Myocyte (in vitro differentiated cells): ENCODE data around the gene FKBP11. TPM values are rescaled to one million over a fixed set of nuclear protein-coding genes. Genes with fewer than 3 reads are reported as not detected.

ENCODE experiments used
- DNase-seq: peaks from one replicate; pipeline ENCODE4 v3.0.0-alpha.2; 2012; ENCODE audit warnings: low read depth
- polyA plus RNA-seq: library from polyadenylated mRNA; unstranded; fragments of >200 nt; gene quantifications from one replicate; pipeline ENCODE4 v1.2.1, GENCODE V29; 2012; ENCODE audit warnings: missing spikeins
- total RNA-seq: library from RNA; depleted of rRNA; stranded (reverse); fragments of >200 nt; gene quantifications from 2 replicates; pipeline ENCODE4 v1.2.3, GENCODE V29; 2014

Gene FKBP11
- 4.3 and 8.0 TPM in 2 replicates for total RNA-seq
- polyA plus RNA-seq, result 40.5 TPM

GRCh38 chr12:48925304-48926011 lies at the start of gene FKBP11:
FKBP11 (minus strand) TSS chr12:48925492; CDS start chr12:48925428, 64 bp downstream.
- DNase-seq, result peak; percentile 36

- no peak for DNase-seq
These were observed 48.8 kb upstream of the FKBP11 start for GRCh38 chr12:48973941-48974673.

GRCh38 chr12:48973531-48973930 lies 48.2 kb upstream of the FKBP11 start:
- DNase-seq, result peak; percentile 76

GRCh38 chr12:48972952-48973483 lies 47.7 kb upstream of the FKBP11 start:
- DNase-seq, result no peak

GRCh38 chr12:48972213-48972951 lies 47.1 kb upstream of the FKBP11 start:
- peak; percentile 88 for DNase-seq

- no peak for DNase-seq
These were observed 45.5 kb upstream of the FKBP11 start for GRCh38 chr12:48970702-48971334.

GRCh38 chr12:48969833-48970701 lies 44.8 kb upstream of the FKBP11 start:
- DNase-seq, result no peak

- DNase-seq, result no peak
These were observed 44.0 kb upstream of the FKBP11 start for GRCh38 chr12:48969160-48969771.

GRCh38 chr12:48968467-48968866 lies 43.2 kb upstream of the FKBP11 start:
- no peak for DNase-seq

- DNase-seq, result no peak
These were observed 42.7 kb upstream of the FKBP11 start for GRCh38 chr12:48967991-48968390.

GRCh38 chr12:48966177-48966895 lies 41.0 kb upstream of the FKBP11 start:
- no peak for DNase-seq

GRCh38 chr12:48965298-48965838 lies 40.1 kb upstream of the FKBP11 start:
- DNase-seq, result peak; percentile 55

GRCh38 chr12:48961801-48962200 lies 36.5 kb upstream of the FKBP11 start:
- DNase-seq, result no peak

GRCh38 chr12:48961331-48961730 lies 36.0 kb upstream of the FKBP11 start:
- DNase-seq, result peak; percentile 92

- DNase-seq, result no peak
These were observed 35.5 kb upstream of the FKBP11 start for GRCh38 chr12:48960834-48961233.

GRCh38 chr12:48958049-48958388 lies 32.7 kb upstream of the FKBP11 start:
- no peak for DNase-seq

GRCh38 chr12:48957141-48958048 lies 32.1 kb upstream of the FKBP11 start, which contains the start of gene ARF3:
ARF3 (minus strand) TSS chr12:48957487; CDS start chr12:48941095, 16,392 bp downstream.
- peak; percentile 95 for DNase-seq
